ENCODE measurements around the gene COL8A2.

- TF ChIP-seq CTCF (IDR thresholded peaks at IDR 0.05) (no peak), POLR2A (IDR thresholded peaks at IDR 0.05) (no peak)
Observed at GRCh38 chr1:36166938-36167905, 42.2 kb upstream of the COL8A2 start.

Measured in prostate gland (tissue), 2 donors.